Epidermal melanocyte (primary cell): ENCODE measurements around the gene FNDC3A.
"Not testable (repeated sequence)": the region's sequence is repeated elsewhere in the genome, so short reads cannot be mapped to it uniquely, and the experiment has no call there.

Experiments
- DNase-seq: peaks from one replicate; pipeline ENCODE4 v3.0.0; 2011; ENCODE audit warnings: low spot score; ENCODE audit not compliant: insufficient read length

FNDC3A gene

GRCh38 chr13:48977286-48977625, 1.5 kb downstream of the FNDC3A start:
- no peak for DNase-seq

- DNase-seq, result no peak
These were observed 2.3 kb downstream of the FNDC3A start for GRCh38 chr13:48977973-48978372.

- no peak for DNase-seq
These were observed 3.4 kb downstream of the FNDC3A start for GRCh38 chr13:48978942-48979601.

- DNase-seq, result no peak
These were observed 4.2 kb downstream of the FNDC3A start for GRCh38 chr13:48979892-48980291.

- no peak for DNase-seq
These were observed 7.6 kb downstream of the FNDC3A start for GRCh38 chr13:48983331-48983730.

- DNase-seq, result no peak
These were observed 10.0 kb downstream of the FNDC3A start for GRCh38 chr13:48985756-48986155.

GRCh38 chr13:48990900-48991299, 15.2 kb downstream of the FNDC3A start:
- DNase-seq, result no peak

DNA sequence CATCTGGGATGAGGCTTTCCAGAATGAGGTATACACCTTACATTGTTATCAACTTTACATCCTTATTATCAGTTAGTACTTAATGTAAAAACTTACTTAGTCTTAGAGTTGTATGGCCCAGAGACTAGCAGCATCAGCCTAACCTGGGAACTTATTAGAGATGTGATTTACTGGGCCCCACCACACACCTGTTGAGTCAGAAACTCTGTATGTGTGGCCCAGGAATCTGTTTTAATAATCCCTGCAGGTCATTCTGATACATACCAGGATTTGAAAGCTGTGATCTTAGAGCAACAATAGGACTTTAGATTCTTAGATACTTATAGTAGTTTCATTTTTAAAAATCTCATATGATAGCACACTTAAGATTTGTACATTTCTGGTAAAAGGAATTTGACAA, 17.4 kb downstream of the FNDC3A start:
- DNase-seq, result no peak

- no peak for DNase-seq
These were observed 19.0 kb downstream of the FNDC3A start for GRCh38 chr13:48994706-48995105.

DNA sequence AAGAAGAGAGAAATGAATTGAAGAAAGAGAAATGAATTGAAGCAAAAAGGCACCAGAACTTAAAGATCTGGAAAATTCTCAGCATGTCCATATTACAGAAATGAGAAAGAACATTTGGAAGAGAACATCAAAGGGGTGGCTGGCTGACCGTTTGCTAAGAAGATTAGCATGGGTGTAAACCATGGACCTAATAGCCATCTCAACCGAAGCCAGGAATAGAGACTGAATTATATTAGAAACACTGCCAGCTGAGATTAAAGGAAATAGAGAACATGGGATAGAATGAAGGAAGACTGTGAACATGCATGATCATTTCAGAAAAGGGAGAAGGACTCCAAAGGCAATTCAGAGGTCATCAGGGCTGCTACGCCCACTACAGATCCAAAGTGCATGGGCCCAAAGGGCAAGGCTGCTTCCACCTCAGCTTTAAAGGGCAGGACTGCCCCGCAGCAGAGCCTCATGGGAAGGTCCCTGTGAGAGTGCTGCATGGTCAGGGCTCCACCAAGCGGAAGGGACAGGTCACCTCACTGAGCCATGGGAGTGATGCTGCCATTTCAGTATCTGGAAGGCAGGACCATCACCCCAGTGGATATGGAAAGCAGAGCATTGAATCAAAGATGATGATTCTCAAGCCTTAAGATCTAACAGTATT, 23.1 kb downstream of the FNDC3A start:
- no peak for DNase-seq

DNA sequence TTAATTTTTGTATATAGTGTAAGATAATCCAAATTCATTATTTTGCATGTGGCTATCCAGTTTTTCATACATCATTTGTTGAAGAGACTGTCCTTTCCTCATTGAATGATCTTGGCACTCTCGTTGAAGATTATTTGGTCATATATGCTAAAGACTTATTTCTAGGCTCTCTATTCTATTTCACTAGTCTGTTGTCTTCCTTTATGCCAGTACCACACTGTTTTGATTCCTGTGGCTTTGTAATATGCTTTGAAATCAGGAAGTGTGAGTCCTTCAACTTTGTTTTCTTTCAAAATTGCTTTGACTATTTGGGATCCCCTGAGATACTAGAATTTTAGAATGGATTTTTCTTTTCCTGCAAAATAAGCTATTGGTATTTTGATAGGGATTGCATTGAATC, 24.5 kb downstream of the FNDC3A start:
- DNase-seq, result no peak

DNA sequence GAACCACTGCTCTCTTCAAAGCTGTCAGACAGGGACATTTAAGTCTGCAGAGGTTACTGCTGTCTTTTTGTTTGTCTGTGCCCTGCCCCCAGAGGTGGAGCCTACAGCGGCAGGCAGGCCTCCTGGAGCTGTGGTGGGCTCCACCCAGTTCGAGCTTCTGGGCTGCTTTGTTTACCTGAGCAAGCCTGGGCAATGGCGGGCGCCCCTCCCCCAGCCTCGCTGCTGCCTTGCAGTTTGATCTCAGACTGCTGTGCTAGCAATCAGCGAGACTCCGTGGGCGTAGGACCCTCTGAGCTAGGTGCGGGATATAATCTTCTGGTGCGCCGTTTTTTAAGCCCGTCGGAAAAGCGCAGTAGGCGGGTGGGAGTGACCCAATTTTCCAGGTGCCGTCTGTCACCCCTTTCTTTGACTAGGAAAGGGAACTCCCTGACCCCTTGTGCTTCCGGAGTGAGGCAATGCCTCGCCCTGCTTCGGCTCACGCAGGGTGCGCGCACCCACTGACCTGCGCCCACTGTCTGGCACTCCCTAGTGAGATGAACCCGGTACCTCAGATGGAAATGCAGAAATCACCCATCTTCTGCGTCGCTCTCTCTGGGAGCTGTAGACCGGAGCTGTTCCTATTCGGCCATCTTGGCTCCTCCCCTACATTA, 43.4 kb downstream of the FNDC3A start:
- not testable (repeated sequence) for DNase-seq

GRCh38 chr13:49020328-49020727, 44.6 kb downstream of the FNDC3A start:
- no peak for DNase-seq

DNA sequence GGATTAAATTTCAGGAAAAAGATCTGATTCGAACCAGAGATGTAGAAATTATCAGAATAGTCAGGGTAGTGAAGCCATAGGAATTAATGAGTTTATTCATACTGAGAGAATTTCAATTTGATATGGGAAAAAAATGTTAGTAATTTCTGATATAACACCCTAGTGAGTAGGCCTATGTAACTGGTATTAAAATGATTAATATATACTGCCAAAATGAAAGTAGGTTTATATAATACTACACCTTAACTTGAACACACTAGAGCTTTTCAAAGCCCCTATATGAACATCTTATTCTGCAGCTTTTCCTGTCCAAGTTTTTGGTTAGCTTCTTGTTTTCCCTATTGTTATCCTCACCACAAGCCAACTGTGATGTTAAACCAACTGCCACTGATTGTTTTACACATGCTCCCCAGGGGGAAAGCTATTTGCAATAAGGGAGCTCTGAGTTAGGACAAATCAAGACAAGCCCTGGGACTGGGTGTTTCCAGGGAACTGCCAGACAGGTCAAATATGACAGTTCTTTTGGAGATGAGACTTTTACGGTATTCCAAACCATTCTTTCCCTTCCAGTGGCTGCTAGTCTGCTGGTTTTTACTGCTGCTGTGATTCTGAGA, 45.3 kb downstream of the FNDC3A start:
- no peak for DNase-seq

- DNase-seq, result no peak
These were observed 46.2 kb downstream of the FNDC3A start for GRCh38 chr13:49021953-49022352.

GRCh38 chr13:49022472-49023144, 46.9 kb downstream of the FNDC3A start:
- no peak for DNase-seq

DNA sequence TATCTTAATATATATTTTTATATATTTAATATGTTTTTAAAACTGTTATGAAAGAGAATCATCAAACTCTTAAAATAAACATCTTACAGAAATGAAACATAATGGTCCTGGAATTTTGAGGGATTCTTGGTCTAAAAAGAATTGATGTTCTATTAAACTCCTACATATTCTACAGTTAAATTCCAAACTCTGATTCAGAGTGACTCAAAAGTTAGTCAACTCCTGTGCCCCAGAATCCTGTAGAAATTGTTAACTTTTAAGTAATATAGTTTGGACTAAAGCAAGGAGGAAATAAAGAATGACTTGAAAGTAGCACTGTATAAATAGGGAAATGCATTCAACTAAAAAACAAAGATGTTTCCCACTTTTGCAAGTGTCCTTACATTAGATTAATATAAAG, 47.7 kb downstream of the FNDC3A start:
- DNase-seq, result no peak

- DNase-seq, result no peak
These were observed 51.1 kb downstream of the FNDC3A start for GRCh38 chr13:49026851-49027250.

GRCh38 chr13:49029570-49029969, 53.9 kb downstream of the FNDC3A start:
- no peak for DNase-seq

DNA sequence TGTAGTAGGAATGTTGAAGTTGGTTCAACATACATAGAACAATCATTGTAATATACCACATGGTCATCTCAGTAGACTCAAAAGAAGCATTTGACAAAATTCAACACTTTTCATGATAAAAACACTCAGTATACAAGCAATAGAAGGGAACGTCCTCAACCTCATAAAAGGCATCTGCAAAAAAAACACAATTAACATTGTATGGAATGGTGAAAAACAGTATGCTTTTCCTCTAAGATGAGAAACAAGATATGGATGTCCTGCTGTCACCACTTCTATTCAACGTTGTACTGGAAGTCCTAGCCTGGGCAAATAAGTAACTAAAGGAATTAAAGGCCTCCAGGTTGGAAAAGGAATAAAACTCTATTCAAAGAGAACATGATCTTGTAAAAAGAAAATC, 54.5 kb downstream of the FNDC3A start:
- DNase-seq, result no peak

DNA sequence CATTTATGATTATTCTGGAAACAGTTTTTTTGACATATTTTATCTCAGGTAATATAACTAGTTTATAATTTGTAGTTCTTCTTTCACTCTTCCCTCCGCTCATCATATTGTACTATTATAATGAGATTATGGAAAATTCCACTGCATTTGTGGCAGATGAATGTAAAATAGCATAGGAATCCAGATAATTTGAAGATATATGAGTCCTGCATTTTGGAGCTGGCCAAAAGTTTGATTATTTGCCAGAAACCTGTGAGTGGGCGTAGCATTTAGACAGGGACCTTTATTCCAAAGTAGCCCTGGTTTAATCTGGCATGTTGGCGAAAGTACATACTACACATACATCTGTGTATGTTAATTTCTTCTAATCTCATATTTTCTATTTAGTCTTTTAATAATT, 65.2 kb downstream of the FNDC3A start:
- no peak for DNase-seq

DNA sequence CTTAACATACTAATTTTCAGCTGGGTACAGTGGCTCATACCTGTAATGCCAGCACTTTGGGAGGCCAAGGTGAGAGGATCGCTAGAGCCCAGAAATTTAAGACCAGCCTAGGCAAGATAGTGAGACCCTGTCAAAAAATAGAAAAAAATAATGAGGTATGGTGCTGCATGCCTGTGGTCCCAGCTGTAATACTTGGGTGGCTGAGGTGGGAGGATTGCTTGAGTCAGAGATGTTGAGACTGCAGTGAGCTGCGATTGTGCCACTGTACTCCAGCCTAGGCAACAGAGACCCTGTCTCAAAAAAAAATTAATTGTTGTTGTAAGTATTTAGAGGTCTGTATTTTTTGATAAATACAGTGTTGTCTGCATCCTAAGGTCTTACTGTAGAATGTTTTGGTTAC, 66.8 kb downstream of the FNDC3A start:
- no peak for DNase-seq
